ENCODE measurements around the gene TCL1B.

GRCh38 chr14:95664546-95664945, 21.7 kb upstream of the TCL1B start:
- no peak for TF ChIP-seq SIN3A (IDR thresholded peaks at IDR 0.05; ENCODE audit: borderline replicate concordance, insufficient read depth, low read length)
- no peak for TF ChIP-seq POLR2AphosphoS5 (IDR thresholded peaks at IDR 0.05; ENCODE audit: low read depth, low read length)
- no peak for TF ChIP-seq TAF1 (IDR thresholded peaks at IDR 0.05; ENCODE audit: borderline replicate concordance, insufficient read depth, low read length)
- no peak for TF ChIP-seq REST (IDR thresholded peaks at IDR 0.05; ENCODE audit: insufficient read depth in 1 of 2, low read depth in 2 of 2, low read length in 2 of 2)
